A549 (cell line): ENCODE data around the gene DDR2. TPM values are rescaled to one million over a fixed set of nuclear protein-coding genes. Genes with fewer than 3 reads are reported as not detected.

Source experiments
- ATAC-seq, 2 experiments: fragments of 200-7000 bp in 1 of 2; fragments of >200 bp in 1 of 2; cut with Nextera tagmentation in 1 of 2; cut with Tn5 transposase in 1 of 2; 3 replicates each; pipeline versions ENCODE4 v1.8.0 to v1.9.1; 2018 to 2020; ENCODE audit warnings: mild to moderate bottlenecking in 1 of 2, moderate library complexity in 1 of 2
- CTCF ChIA-PET: fragments of 300-600 bp; sonication (Branson Sonifier 250); formaldehyde crosslinking; extraction: SDS; loops from one replicate; lab custom pipeline; 2021; ENCODE audit warnings: antibody characterized with exemption, inconsistent platforms; lab: Yijun Ruan, JAX
- POLR2A ChIA-PET: fragments of 350-600 bp; formaldehyde crosslinking; extraction: SDS; loops from one replicate; lab custom pipeline; 2021; ENCODE audit warnings: antibody characterized with exemption, inconsistent platforms; lab: Yijun Ruan, JAX
- DNase-seq, 2 experiments: peaks; one replicate each; pipeline versions ENCODE4 v3.0.0 to v3.0.0-alpha.2; 2011 to 2016; ENCODE audit warnings: low read depth in 1 of 2, low spot score in 1 of 2
- FAIRE-seq: peaks from 2 replicates; lab custom pipeline; 2011; peaks lifted over from hg19 to GRCh38; lab: Jason Lieb, UNC
- H3K27ac ChIP-seq, 2 experiments: fragments of >200 bp; sonication (Bioruptor Twin); formaldehyde crosslinking; 3 replicates each; pipeline ENCODE4 v1.5.1; 2016 to 2017
- H3K4me1 ChIP-seq: fragments of >200 bp; sonication (Bioruptor Twin); formaldehyde crosslinking; 3 replicates; pipeline ENCODE4 v1.6.1; 2016
- H3K4me2 ChIP-seq: fragments of >200 bp; sonication (Bioruptor Twin); formaldehyde crosslinking; 3 replicates; pipeline ENCODE4 v1.6.1; 2016
- H3K4me3 ChIP-seq: fragments of >200 bp; sonication (Bioruptor Twin); formaldehyde crosslinking; 3 replicates; pipeline ENCODE4 v1.5.1; 2016
- H3K9me3 ChIP-seq: fragments of >200 bp; sonication (Bioruptor Twin); formaldehyde crosslinking; 3 replicates; pipeline ENCODE4 v1.6.1; 2016
- BHLHE40 ChIP-seq: IDR thresholded peaks from 2 replicates; pipeline ENCODE4 v1.6.1; 2012; ENCODE audit warnings: low read depth, low read length, inconsistent platforms
- CBX8 ChIP-seq: fragments of 200-600 bp; sonication (generic); IDR thresholded peaks from 2 replicates; pipeline ENCODE4 v1.6.1; 2016
- EHMT2 ChIP-seq: fragments of 200-600 bp; sonication (generic); IDR thresholded peaks from 2 replicates; pipeline ENCODE4 v1.6.1; 2016; ENCODE audit warnings: antibody characterized with exemption, low read depth, mild to moderate bottlenecking, moderate library complexity
- FOSB ChIP-seq: fragments of 250-450 bp; sonication (Bioruptor Pico); IDR thresholded peaks from 2 replicates; pipeline ENCODE4 v1.5.0; 2020; ENCODE audit warnings: mild to moderate bottlenecking, moderate library complexity
- GATA3 ChIP-seq: IDR thresholded peaks from 2 replicates; pipeline ENCODE4 v1.6.1; 2012; ENCODE audit warnings: borderline replicate concordance
- HEYL ChIP-seq: fragments of 250-450 bp; sonication (Bioruptor Pico); IDR thresholded peaks from 2 replicates; pipeline ENCODE4 v1.8.0; 2021; ENCODE audit warnings: mild to moderate bottlenecking, moderate library complexity
- HOXB5 ChIP-seq: fragments of 250-450 bp; sonication (Bioruptor Pico); IDR thresholded peaks from 2 replicates; pipeline ENCODE4 v1.5.0; 2020; ENCODE audit warnings: mild to moderate bottlenecking, moderate library complexity
- JUN ChIP-seq, 2 experiments: fragments of >200 bp; sonication (Bioruptor Twin); formaldehyde crosslinking; IDR thresholded peaks; 2 replicates in 1 of 2; 3 replicates in 1 of 2; pipeline ENCODE4 v1.6.1; 2016 to 2017
- JUNB ChIP-seq: fragments of >200 bp; sonication (Bioruptor Twin); formaldehyde crosslinking; IDR thresholded peaks from 2 replicates; pipeline ENCODE4 v1.6.1; 2016
- KDM1A ChIP-seq: fragments of 200-600 bp; sonication (generic); IDR thresholded peaks from 2 replicates; pipeline ENCODE4 v1.6.1; 2016; ENCODE audit warnings: low read depth, mild to moderate bottlenecking
- KDM5A ChIP-seq: fragments of 200-600 bp; sonication (generic); IDR thresholded peaks from 2 replicates; pipeline ENCODE4 v1.6.1; 2016; ENCODE audit warnings: antibody characterized with exemption, mild to moderate bottlenecking
- MYC ChIP-seq: IDR thresholded peaks from 2 replicates; pipeline ENCODE4 v1.6.1; 2012; ENCODE audit warnings: mild to moderate bottlenecking, inconsistent platforms, low read length, improper control_type of control experiment, borderline replicate concordance
- NR3C1 ChIP-seq: fragments of >200 bp; sonication (Bioruptor Twin); formaldehyde crosslinking; IDR thresholded peaks from 3 replicates; pipeline ENCODE4 v1.6.1; 2017
- PHF8 ChIP-seq: fragments of 200-600 bp; sonication (generic); IDR thresholded peaks from 2 replicates; pipeline ENCODE4 v1.6.1; 2016; ENCODE audit warnings: low read depth, mild to moderate bottlenecking, antibody characterized with exemption, moderate library complexity, borderline replicate concordance
- POLR2A ChIP-seq: IDR thresholded peaks from 2 replicates; pipeline ENCODE4 v1.6.1; 2012; ENCODE audit warnings: mild to moderate bottlenecking, low read length
- RARB ChIP-seq: fragments of 250-450 bp; sonication (Bioruptor Pico); IDR thresholded peaks from 2 replicates; pipeline ENCODE4 v1.8.0; 2021; ENCODE audit warnings: mild to moderate bottlenecking, moderate library complexity
- RFX5 ChIP-seq: fragments of 450-650 bp; IDR thresholded peaks from 2 replicates; pipeline ENCODE4 v1.7.1; 2014; ENCODE audit warnings: antibody characterized with exemption, mild to moderate bottlenecking, moderate library complexity
- RNF2 ChIP-seq: fragments of 200-600 bp; sonication (generic); IDR thresholded peaks from 2 replicates; pipeline ENCODE4 v1.6.1; 2016; ENCODE audit warnings: low read depth, mild to moderate bottlenecking, antibody characterized with exemption, moderate library complexity, borderline replicate concordance
- TP53 ChIP-seq: fragments of 250-450 bp; sonication (Bioruptor Pico); IDR thresholded peaks from 2 replicates; pipeline ENCODE4 v1.5.0; 2021; ENCODE audit warnings: mild to moderate bottlenecking, moderate library complexity
- ZSCAN20 ChIP-seq: fragments of 250-450 bp; sonication (Bioruptor Pico); IDR thresholded peaks from 2 replicates; pipeline ENCODE4 v1.8.0; 2022; ENCODE audit warnings: mild to moderate bottlenecking, moderate library complexity
- WGBS: methylation state at CpG from one replicate; pipeline ENCODE4 v1.1.6; 2017; ENCODE audit errors: missing lambda C conversion rate; 5-methylcytosine and 5-hydroxymethylcytosine counted together
- polyA plus RNA-seq, 4 experiments: library from polyadenylated mRNA; depleted of rRNA in 3 of 4; stranded (reverse); fragments of >200 nt; fragmentation: RNase III in 1 of 4; extraction: RNeasy Plus Mini Kit Qiagen cat#74134 plus additional on column Dnase treatment in 1 of 4; gene quantifications; 2 replicates in 3 of 4; 3 replicates in 1 of 4; pipeline ENCODE4 v1.2.3, GENCODE V29; 2011 to 2017
- TF ChIP-seq, protein P1 (sequence below): fragments of >200 bp; sonication (Bioruptor Twin); formaldehyde crosslinking; IDR thresholded peaks from 3 replicates; pipeline ENCODE4 v1.5.1; 2016
- TF ChIP-seq, protein P2 (sequence below): IDR thresholded peaks from 2 replicates; pipeline ENCODE4 v1.6.1; 2012
- TF ChIP-seq, protein P3 (sequence below): fragments of 450-650 bp; IDR thresholded peaks from 2 replicates; pipeline ENCODE4 v1.6.1; 2014; ENCODE audit warnings: antibody characterized with exemption
- TF ChIP-seq, protein P4 (sequence below): fragments of >200 bp; sonication (Bioruptor Twin); formaldehyde crosslinking; IDR thresholded peaks from 2 replicates; pipeline ENCODE4 v1.6.1; 2016
- TF ChIP-seq, protein P5 (sequence below): fragments of 150-350 bp; IDR thresholded peaks from 2 replicates; pipeline ENCODE4 v1.6.1; 2014; ENCODE audit warnings: low read depth, mild to moderate bottlenecking, low read length
- TF ChIP-seq, protein P6 (sequence below): IDR thresholded peaks from 2 replicates; pipeline ENCODE4 v1.6.1; 2012; ENCODE audit warnings: low read depth, borderline replicate concordance

The DDR2 gene
- polyA plus RNA-seq, 2 of the 4 experiments (the other 2 are of a cell fraction): 0.14 to 0.49 TPM

DNA sequence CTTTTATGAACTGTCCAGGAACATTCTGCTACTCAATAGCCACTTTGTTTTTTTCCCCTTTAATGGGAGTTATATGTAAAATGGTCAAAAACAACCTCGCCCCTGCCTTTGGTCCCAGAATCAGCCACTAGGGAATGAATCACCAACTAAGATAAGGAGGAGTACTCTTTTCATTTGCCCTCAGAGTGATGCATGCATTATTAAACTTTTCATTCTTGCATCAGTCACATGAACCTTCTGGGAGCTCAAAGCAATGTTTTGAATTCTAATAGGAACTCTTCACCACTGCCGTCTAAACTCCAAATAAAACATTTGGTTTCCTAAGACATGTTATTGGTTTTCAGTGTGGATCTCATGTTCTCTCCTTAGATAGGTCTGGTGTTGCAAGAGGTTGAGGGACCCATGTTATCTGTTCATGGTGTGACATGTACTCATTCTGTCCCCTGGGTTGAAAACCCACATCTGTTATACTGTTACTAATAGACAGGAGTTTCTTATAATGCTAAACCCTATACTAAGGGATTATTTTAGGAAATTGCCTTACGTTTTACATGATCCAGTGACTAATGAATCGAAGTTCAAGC lies 140.4 kb downstream of the DDR2 start:
- ATAC-seq (no peak), FAIRE-seq (no peak), DNase-seq (no peak)
- Histone ChIP-seq H3K27ac (no peak overlapping the region), H3K4me3 (no peak overlapping the region), H3K4me1 (no peaks in the 10 kb centered on the region), H3K9me3 (no peaks in the 10 kb centered on the region), H3K4me2 (no peak overlapping the region)
- ChIA-PET CTCF (no interaction called here), POLR2A (no interaction called here)
- TF ChIP-seq, protein P1, sequence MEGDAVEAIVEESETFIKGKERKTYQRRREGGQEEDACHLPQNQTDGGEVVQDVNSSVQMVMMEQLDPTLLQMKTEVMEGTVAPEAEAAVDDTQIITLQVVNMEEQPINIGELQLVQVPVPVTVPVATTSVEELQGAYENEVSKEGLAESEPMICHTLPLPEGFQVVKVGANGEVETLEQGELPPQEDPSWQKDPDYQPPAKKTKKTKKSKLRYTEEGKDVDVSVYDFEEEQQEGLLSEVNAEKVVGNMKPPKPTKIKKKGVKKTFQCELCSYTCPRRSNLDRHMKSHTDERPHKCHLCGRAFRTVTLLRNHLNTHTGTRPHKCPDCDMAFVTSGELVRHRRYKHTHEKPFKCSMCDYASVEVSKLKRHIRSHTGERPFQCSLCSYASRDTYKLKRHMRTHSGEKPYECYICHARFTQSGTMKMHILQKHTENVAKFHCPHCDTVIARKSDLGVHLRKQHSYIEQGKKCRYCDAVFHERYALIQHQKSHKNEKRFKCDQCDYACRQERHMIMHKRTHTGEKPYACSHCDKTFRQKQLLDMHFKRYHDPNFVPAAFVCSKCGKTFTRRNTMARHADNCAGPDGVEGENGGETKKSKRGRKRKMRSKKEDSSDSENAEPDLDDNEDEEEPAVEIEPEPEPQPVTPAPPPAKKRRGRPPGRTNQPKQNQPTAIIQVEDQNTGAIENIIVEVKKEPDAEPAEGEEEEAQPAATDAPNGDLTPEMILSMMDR: no peak
- no peak for TF ChIP-seq GATA3
- TF ChIP-seq POLR2A: no peak
- TF ChIP-seq, protein P2, sequence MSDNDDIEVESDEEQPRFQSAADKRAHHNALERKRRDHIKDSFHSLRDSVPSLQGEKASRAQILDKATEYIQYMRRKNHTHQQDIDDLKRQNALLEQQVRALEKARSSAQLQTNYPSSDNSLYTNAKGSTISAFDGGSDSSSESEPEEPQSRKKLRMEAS: no peak
- TF ChIP-seq KDM1A: no peak
- no peak for TF ChIP-seq ZSCAN20 (CRISPR knock-in tag)
- TF ChIP-seq, protein P3, sequence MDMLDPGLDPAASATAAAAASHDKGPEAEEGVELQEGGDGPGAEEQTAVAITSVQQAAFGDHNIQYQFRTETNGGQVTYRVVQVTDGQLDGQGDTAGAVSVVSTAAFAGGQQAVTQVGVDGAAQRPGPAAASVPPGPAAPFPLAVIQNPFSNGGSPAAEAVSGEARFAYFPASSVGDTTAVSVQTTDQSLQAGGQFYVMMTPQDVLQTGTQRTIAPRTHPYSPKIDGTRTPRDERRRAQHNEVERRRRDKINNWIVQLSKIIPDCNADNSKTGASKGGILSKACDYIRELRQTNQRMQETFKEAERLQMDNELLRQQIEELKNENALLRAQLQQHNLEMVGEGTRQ: no peak
- TF ChIP-seq NR3C1: no peak
- TF ChIP-seq, protein P4, sequence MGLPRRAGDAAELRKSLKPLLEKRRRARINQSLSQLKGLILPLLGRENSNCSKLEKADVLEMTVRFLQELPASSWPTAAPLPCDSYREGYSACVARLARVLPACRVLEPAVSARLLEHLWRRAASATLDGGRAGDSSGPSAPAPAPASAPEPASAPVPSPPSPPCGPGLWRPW: no peak
- TF ChIP-seq, protein P5, sequence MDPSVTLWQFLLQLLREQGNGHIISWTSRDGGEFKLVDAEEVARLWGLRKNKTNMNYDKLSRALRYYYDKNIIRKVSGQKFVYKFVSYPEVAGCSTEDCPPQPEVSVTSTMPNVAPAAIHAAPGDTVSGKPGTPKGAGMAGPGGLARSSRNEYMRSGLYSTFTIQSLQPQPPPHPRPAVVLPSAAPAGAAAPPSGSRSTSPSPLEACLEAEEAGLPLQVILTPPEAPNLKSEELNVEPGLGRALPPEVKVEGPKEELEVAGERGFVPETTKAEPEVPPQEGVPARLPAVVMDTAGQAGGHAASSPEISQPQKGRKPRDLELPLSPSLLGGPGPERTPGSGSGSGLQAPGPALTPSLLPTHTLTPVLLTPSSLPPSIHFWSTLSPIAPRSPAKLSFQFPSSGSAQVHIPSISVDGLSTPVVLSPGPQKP: no peak
- WGBS: 39% methylated on average over 4 of the region's 4 CpGs

DNA sequence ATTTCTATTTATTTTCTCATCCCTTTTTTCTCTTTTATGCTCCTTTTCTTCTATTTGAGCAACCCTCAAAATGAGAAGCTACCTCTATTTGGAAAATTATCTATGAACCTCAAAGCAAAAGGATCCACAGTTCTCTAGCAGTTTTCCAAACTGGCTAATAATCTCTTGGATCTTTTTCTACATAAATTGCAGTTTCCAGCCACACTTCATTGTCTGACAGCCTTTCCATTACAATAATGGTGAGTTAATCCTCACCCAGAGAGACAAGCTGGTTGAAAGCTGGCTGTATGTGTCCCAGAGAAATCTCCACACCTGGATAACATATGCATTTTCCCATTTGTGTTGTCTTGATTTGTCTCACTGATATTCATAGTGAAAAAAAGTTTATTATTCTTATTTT lies 141.7 kb downstream of the DDR2 start:
- no peak for ATAC-seq
- ChIA-PET POLR2A (no interaction called here), CTCF (no interaction called here)
- no peak for DNase-seq
- Histone ChIP-seq H3K4me2 (no peak overlapping the region), H3K9me3 (no peaks in the 10 kb centered on the region), H3K4me3 (no peak overlapping the region), H3K4me1 (no peaks in the 10 kb centered on the region), H3K27ac (no peak overlapping the region)
- TF ChIP-seq JUN (IDR thresholded peaks at IDR 0.05) (no peak), POLR2A (no peak)
- FAIRE-seq: no peak

DNA sequence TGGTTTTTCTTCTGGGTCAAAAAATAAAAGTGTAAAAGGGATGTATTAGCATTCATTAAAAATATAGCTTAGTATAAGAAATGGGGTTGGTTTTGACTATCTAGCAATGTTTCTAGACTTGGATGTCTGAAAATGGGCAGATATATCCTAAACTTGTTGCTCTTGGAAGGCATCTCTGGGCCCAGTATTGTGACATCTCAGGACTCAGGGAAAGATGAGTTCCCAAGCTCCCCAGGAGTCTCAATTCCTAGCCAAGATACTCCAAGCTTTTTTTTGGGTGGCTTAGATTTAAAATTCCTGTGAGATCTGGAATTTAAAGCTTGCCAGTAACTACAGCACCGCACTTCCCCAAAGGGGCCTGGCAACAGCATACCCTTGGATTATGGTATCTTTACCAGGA lies 146.8 kb downstream of the DDR2 start:
- WGBS: 44% methylated on average over 1 of the region's 1 CpG
- ChIA-PET POLR2A (no interaction called here), CTCF (no interaction called here)
- Histone ChIP-seq H3K27ac (no peak overlapping the region), H3K9me3 (no peaks in the 10 kb centered on the region), H3K4me2 (no peak overlapping the region), H3K4me3 (no peak overlapping the region), H3K4me1 (no peaks in the 10 kb centered on the region)
- no peak for ATAC-seq
- no peak for FAIRE-seq
- no peak for DNase-seq
- TF ChIP-seq CBX8: no peak
- no peak for TF ChIP-seq HEYL
- no peak for TF ChIP-seq RNF2
- no peak for TF ChIP-seq JUNB
- TF ChIP-seq RFX5: no peak
- no peak for TF ChIP-seq MYC
- no peak for TF ChIP-seq KDM5A
- no peak for TF ChIP-seq FOSB (CRISPR knock-in tag)
- no peak for TF ChIP-seq EHMT2
- no peak for TF ChIP-seq HOXB5 (CRISPR knock-in tag)
- TF ChIP-seq BHLHE40: no peak
- TF ChIP-seq PHF8: no peak
- TF ChIP-seq RARB (CRISPR knock-in tag): no peak
- TF ChIP-seq, protein P6, sequence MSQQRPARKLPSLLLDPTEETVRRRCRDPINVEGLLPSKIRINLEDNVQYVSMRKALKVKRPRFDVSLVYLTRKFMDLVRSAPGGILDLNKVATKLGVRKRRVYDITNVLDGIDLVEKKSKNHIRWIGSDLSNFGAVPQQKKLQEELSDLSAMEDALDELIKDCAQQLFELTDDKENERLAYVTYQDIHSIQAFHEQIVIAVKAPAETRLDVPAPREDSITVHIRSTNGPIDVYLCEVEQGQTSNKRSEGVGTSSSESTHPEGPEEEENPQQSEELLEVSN: no peak
- no peak for TF ChIP-seq ZSCAN20 (CRISPR knock-in tag)
- no peak for TF ChIP-seq TP53 (CRISPR knock-in tag)
- TF ChIP-seq, protein P1: no peak
